ENCODE data around the gene ROR2. TPM values are rescaled to one million over a fixed set of nuclear protein-coding genes. Genes with fewer than 3 reads are reported as not detected.

ROR2 gene
- total and polyA plus RNA-seq, 2 experiments from 2014 or later = 8.1 to 18.8 TPM

DNA sequence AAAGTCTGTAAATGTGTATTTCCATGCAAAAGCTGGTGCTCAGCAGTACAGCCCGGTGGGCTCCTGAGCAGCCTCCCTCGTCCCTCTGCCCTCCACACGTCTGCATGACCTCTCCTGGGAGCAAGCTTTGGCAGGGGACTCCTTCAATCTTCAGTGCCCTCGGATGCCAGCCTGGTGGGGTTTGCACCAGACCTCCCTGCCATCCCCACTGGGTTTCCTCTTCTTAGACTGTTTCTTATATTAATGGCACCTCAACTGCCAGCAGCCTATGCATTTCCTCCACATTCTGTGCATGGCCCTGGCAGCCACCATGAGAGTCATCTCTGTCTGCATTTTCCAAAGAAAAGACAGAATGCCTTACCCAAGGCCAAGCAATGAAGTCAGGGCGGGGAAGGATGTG is 108.4 kb downstream of the ROR2 start:
- peaks cover 27% of the 10 kb centered on the region for H3K4me1 Mint-ChIP-seq

More for the DNA sequence above, 108.4 kb downstream of the ROR2 start:
- no peaks in the 10 kb centered on the region for H3K36me3 Mint-ChIP-seq (ENCODE audit: low read depth)
- no peak for TF ChIP-seq STAT1 (IDR thresholded peaks at IDR 0.05; ENCODE audit: unreplicated experiment)
- no peak for TF ChIP-seq CREB1 (CRISPR knock-in tag; IDR thresholded peaks at IDR 0.05; ENCODE audit: low read depth)
- TF ChIP-seq EZH2 (IDR thresholded peaks at IDR 0.05; ENCODE audit: low read depth, unreplicated experiment) = no peak
- TF ChIP-seq, protein P1, sequence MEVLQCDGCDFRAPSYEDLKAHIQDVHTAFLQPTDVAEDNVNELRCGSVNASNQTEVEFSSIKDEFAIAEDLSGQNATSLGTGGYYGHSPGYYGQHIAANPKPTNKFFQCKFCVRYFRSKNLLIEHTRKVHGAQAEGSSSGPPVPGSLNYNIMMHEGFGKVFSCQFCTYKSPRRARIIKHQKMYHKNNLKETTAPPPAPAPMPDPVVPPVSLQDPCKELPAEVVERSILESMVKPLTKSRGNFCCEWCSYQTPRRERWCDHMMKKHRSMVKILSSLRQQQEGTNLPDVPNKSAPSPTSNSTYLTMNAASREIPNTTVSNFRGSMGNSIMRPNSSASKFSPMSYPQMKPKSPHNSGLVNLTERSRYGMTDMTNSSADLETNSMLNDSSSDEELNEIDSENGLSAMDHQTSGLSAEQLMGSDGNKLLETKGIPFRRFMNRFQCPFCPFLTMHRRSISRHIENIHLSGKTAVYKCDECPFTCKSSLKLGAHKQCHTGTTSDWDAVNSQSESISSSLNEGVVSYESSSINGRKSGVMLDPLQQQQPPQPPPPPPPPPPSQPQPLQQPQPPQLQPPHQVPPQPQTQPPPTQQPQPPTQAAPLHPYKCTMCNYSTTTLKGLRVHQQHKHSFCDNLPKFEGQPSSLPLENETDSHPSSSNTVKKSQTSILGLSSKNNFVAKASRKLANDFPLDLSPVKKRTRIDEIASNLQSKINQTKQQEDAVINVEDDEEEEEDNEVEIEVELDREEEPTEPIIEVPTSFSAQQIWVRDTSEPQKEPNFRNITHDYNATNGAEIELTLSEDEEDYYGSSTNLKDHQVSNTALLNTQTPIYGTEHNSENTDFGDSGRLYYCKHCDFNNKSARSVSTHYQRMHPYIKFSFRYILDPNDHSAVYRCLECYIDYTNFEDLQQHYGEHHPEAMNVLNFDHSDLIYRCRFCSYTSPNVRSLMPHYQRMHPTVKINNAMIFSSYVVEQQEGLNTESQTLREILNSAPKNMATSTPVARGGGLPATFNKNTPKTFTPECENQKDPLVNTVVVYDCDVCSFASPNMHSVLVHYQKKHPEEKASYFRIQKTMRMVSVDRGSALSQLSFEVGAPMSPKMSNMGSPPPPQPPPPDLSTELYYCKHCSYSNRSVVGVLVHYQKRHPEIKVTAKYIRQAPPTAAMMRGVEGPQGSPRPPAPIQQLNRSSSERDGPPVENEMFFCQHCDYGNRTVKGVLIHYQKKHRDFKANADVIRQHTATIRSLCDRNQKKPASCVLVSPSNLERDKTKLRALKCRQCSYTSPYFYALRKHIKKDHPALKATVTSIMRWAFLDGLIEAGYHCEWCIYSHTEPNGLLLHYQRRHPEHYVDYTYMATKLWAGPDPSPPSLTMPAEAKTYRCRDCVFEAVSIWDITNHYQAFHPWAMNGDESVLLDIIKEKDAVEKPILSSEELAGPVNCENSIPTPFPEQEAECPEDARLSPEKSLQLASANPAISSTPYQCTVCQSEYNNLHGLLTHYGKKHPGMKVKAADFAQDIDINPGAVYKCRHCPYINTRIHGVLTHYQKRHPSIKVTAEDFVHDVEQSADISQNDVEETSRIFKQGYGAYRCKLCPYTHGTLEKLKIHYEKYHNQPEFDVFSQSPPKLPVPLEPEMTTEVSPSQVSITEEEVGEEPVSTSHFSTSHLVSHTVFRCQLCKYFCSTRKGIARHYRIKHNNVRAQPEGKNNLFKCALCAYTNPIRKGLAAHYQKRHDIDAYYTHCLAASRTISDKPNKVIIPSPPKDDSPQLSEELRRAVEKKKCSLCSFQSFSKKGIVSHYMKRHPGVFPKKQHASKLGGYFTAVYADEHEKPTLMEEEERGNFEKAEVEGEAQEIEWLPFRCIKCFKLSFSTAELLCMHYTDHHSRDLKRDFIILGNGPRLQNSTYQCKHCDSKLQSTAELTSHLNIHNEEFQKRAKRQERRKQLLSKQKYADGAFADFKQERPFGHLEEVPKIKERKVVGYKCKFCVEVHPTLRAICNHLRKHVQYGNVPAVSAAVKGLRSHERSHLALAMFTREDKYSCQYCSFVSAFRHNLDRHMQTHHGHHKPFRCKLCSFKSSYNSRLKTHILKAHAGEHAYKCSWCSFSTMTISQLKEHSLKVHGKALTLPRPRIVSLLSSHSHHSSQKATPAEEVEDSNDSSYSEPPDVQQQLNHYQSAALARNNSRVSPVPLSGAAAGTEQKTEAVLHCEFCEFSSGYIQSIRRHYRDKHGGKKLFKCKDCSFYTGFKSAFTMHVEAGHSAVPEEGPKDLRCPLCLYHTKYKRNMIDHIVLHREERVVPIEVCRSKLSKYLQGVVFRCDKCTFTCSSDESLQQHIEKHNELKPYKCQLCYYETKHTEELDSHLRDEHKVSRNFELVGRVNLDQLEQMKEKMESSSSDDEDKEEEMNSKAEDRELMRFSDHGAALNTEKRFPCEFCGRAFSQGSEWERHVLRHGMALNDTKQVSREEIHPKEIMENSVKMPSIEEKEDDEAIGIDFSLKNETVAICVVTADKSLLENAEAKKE (CRISPR knock-in tag; IDR thresholded peaks at IDR 0.05) = no peak
- no peak for TF ChIP-seq ZNF114 (CRISPR knock-in tag; IDR thresholded peaks at IDR 0.05)
- H4K20me1 ChIP-seq (replicated peaks; ENCODE audit: insufficient read depth) = peaks cover 3% of the 10 kb centered on the region
- no peaks in the 10 kb centered on the region for H3K27me3 ChIP-seq (ENCODE audit: insufficient read depth)
- no peak overlapping the region for H3K4me3 ChIP-seq
- H3K9me3 Mint-ChIP-seq = no peaks in the 10 kb centered on the region
- no peak overlapping the region for H3K4me3 Mint-ChIP-seq
- no peaks in the 10 kb centered on the region for H3F3A ChIP-seq (replicated peaks; ENCODE audit: low read depth)
- ATAC-seq (no peak), DNase-seq (ENCODE audit: low spot score) (no peak)
- H3K4me1 ChIP-seq (ENCODE audit: insufficient read depth) = peaks cover 16% of the 10 kb centered on the region
- peaks cover 13% of the 10 kb centered on the region for H3K27me3 Mint-ChIP-seq (ENCODE audit: insufficient read depth, low read depth, poor library complexity)
- H3K36me3 ChIP-seq (ENCODE audit: insufficient read depth) = no peaks in the 10 kb centered on the region
- H3K27ac Mint-ChIP-seq = no peak overlapping the region
- no peak overlapping the region for H2AFZ ChIP-seq
- no peak overlapping the region for H3K27ac ChIP-seq (ENCODE audit: low read depth)
- H3K79me2 ChIP-seq (replicated peaks; ENCODE audit: insufficient read depth) = no peaks in the 10 kb centered on the region
- peaks cover 7% of the 10 kb centered on the region; the same call in 1 of the 2 replicates for H3K9me2 ChIP-seq (ENCODE audit: insufficient read depth)
- H3K4me2 ChIP-seq = no peak overlapping the region

Data from GM23338 (cell line).